ENCODE data around the gene ALG12.

DNA sequence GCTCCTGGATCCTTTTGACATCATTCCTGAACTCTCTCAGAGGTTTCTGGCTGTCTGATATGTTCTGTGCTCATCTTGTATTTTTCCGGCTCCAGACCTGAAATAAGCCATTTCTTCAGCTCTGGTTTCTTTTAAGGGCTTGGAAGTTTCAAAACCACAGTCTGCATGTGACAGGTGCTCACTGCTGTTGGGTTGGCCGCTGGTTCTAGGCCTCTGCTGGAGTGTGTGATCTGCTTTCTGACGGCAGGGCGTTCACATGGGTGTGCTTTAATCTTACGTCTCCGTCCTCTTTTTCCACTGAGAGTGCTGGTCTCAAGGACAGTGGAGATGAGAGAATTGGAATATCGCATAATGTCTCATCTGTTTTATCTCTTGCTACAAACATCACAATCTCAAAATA, 54.3 kb downstream of the ALG12 start:
- TF ChIP-seq, protein P1, sequence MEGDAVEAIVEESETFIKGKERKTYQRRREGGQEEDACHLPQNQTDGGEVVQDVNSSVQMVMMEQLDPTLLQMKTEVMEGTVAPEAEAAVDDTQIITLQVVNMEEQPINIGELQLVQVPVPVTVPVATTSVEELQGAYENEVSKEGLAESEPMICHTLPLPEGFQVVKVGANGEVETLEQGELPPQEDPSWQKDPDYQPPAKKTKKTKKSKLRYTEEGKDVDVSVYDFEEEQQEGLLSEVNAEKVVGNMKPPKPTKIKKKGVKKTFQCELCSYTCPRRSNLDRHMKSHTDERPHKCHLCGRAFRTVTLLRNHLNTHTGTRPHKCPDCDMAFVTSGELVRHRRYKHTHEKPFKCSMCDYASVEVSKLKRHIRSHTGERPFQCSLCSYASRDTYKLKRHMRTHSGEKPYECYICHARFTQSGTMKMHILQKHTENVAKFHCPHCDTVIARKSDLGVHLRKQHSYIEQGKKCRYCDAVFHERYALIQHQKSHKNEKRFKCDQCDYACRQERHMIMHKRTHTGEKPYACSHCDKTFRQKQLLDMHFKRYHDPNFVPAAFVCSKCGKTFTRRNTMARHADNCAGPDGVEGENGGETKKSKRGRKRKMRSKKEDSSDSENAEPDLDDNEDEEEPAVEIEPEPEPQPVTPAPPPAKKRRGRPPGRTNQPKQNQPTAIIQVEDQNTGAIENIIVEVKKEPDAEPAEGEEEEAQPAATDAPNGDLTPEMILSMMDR (IDR thresholded peaks at IDR 0.05; ENCODE audit: control extremely low read depth in 1 of 3, insufficient read depth in 1 of 3, low read depth in 1 of 3, low read length in 3 of 3): no peak
- TF ChIP-seq GABPA (IDR thresholded peaks at IDR 0.05; ENCODE audit: borderline replicate concordance, insufficient read depth, low read length): no peak
- no peak for TF ChIP-seq POLR2A (IDR thresholded peaks at IDR 0.05; ENCODE audit: control extremely low read depth in 1 of 2, low read depth in 2 of 2, low read length in 2 of 2)
- TF ChIP-seq JUND (IDR thresholded peaks at IDR 0.05; ENCODE audit: low read length): no peak
- TF ChIP-seq SP1 (IDR thresholded peaks at IDR 0.05; ENCODE audit: low read depth, low read length): no peak
- TF ChIP-seq EZH2 (IDR thresholded peaks at IDR 0.05; ENCODE audit: low read depth, low read length, severe bottlenecking): no peak
- TF ChIP-seq ATF2 (IDR thresholded peaks at IDR 0.05; ENCODE audit: low read length): no peak
- TF ChIP-seq BACH1 (IDR thresholded peaks at IDR 0.05; ENCODE audit: low read length): no peak
- no peak for TF ChIP-seq TAF1 (IDR thresholded peaks at IDR 0.05; ENCODE audit: low read depth, low read length)
- TF ChIP-seq CHD1 (IDR thresholded peaks at IDR 0.05; ENCODE audit: low read depth, low read length): no peak
- no peak for TF ChIP-seq USF2 (IDR thresholded peaks at IDR 0.05; ENCODE audit: low read length)
- TF ChIP-seq POLR2AphosphoS5 (IDR thresholded peaks at IDR 0.05; ENCODE audit: low read depth, low read length): no peak
- no peak for TF ChIP-seq JUN (IDR thresholded peaks at IDR 0.05; ENCODE audit: low read depth, low read length)
- TF ChIP-seq KDM5A (IDR thresholded peaks at IDR 0.05; ENCODE audit: low read length): no peak

All from H1 (cell line).